HG03095 (cell line): ENCODE measurements around the gene PDCD1LG2.
"Not testable (repeated sequence)": the region's sequence is repeated elsewhere in the genome, so short reads cannot be mapped to it uniquely, and the experiment has no call there.

Experiments
- ATAC-seq: cut with Tn5 transposase; IDR thresholded peaks from one replicate; pipeline ENCODE4 v1.9.1; 2021; ENCODE audit warnings: moderate library complexity; ENCODE audit not compliant: unreplicated experiment

PDCD1LG2 gene

DNA sequence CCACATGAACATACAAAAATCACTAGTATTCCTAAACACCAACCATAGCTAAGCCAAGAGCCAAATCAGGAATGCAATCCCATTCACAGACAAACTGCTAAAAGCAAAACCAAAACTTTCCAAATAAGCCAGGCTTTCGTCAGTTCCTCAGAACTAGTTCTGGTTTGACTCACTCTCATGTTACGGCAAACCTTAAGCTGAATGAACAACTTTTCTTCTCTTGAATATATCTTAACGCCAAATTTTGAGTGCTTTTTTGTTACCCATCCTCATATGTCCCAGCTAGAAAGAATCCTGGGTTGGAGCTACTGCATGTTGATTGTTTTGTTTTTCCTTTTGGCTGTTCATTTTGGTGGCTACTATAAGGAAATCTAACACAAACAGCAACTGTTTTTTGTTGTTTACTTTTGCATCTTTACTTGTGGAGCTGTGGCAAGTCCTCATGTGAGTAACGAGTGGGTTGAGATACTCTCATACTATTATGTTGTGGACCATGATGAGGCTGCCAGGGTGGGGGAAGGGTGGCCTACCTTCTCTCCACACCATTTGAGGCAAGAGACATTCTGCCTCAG is at the start of gene PDCD1LG2:
TSS of gene PDCD1LG2 (plus strand) at position 172 of the 572 bp plus-strand sequence. CDS start 12,016 bp downstream, outside the sequence.
- peak; percentile 77 for ATAC-seq

DNA sequence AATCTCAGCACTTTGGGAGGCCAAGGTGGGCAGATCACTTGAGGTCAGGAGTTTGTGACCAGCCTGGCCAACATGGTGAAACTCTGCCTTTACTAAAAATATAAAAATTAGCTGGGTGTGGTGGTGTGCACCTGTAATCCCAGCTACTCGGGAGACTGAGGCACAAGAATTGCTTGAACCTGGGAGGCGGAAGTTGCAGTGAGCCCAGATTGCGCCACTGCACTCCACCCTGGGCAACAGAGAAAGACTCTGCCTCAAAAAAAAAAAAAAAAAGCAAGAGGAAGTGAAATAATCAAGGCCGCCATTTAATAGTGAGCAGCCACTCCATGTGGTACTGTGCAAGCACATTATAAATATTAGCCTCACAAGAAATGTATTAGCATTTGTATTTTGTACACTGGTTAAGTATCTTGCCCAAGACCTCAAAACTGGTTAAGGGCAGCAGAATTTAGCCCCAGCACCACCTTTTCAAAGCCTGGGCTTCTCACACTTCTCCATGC is 45.5 kb upstream of the PDCD1LG2 start:
- ATAC-seq, result not testable (repeated sequence)

- ATAC-seq, result no peak
These were observed 44.3 kb upstream of the PDCD1LG2 start for GRCh38 chr9:5466005-5466404.

DNA sequence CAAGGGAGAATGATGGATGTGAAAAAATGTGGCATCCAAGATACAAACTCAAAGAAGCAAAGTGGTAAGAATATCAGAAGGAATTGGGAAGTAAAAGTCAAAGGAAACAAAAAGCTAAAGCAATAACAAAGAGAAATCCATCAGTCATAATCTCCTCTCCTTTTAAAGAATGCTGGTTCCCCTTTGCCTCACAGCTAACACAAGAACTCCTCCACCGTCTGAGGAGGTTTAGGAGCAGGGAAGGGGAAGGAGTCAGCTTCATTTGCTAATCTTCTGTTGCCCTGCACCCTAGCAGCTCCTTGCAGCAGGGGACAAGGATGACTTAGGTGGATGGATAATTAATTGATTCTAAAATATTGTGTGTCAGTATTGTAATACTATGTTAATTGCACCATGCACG is 43.6 kb upstream of the PDCD1LG2 start:
- ATAC-seq, result no peak

- no peak for ATAC-seq
These were observed 41.5 kb upstream of the PDCD1LG2 start for GRCh38 chr9:5468850-5469249.

DNA sequence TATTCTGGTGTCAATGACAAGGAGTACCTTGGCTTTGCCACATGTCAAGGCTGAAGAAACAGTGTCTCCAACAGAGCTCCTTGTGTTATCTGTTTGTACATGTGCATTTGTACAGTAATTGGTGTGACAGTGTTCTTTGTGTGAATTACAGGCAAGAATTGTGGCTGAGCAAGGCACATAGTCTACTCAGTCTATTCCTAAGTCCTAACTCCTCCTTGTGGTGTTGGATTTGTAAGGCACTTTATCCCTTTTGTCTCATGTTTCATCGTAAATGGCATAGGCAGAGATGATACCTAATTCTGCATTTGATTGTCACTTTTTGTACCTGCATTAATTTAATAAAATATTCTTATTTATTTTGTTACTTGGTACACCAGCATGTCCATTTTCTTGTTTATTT is 40.2 kb upstream of the PDCD1LG2 start:
- no peak for ATAC-seq

- ATAC-seq, result no peak
These were observed 39.5 kb upstream of the PDCD1LG2 start for GRCh38 chr9:5470816-5471215.

DNA sequence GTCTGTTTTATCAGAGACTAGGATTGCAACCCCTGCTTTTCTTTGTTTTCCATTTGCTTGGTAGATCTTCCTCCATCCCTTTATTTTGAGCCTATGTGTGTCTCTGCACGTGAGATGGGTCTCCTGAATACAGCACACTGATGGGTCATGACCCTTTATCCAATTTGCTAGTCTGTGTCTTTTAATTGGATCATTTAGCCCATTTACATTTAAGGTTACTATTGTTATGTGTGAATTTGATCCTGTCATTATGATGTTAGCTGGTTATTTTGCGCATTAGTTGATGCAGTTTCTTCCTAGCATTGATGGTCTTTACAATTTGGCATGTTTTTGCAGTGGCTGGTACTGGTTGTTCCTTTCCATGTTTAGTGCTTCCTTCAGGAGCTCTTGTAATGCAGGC is 34.7 kb upstream of the PDCD1LG2 start:
- not testable (repeated sequence) for ATAC-seq

DNA sequence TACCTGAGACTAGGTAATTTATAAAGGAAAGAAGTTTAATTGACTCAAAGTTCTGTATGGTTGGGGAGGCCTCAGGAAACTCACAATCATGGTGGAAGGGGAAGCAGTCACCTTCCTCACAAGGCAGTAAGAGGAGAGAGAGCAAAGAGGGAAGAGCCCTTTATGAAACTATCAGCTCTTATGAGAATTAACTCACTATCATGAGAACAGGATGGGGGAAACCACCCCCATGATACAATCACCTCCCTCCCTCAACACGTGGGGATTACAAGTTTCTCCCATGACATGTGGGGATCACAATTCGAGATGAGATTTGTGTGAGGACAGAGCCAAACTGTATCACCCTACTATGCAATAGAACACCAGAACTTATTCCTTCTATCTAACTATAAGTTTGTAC is 32.1 kb upstream of the PDCD1LG2 start:
- ATAC-seq, result no peak

DNA sequence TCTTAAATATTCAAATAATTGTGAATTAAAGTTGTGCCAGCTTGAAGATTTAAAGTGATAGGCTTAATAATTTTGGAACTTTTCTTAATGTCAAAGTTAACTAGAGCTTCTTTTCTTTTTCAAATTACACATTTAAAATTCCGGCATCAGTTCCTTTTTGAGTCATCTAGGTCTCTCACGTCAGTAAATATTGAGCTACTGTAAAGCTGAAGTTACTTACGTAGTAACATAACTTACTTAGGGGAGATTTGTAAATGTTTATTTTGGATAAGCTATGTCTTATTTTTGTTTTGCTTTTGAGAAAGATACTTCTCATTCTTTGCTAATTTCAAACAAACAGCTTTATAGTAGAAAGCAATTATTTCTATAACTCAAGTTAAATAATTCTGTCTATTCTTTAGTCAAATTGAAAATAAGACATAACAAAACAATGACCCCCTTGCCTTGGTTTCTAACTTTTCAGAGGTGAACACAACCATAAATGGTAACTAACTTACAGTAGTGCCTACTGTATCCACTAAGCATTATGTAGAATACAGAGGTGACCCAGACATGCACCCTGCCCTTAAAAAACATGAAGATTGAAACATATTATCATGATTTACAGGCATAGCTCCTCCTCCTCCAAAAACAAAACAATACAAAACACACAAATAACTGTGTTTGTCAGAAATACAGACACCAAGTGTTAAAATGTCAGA is 30.2 kb upstream of the PDCD1LG2 start:
- ATAC-seq, result peak; percentile 54

- ATAC-seq, result no peak
These were observed 29.4 kb upstream of the PDCD1LG2 start for GRCh38 chr9:5480919-5481318.

- no peak for ATAC-seq
These were observed 28.9 kb upstream of the PDCD1LG2 start for GRCh38 chr9:5481322-5482040.

- ATAC-seq, result no peak
These were observed 28.1 kb upstream of the PDCD1LG2 start for GRCh38 chr9:5482194-5482593.

DNA sequence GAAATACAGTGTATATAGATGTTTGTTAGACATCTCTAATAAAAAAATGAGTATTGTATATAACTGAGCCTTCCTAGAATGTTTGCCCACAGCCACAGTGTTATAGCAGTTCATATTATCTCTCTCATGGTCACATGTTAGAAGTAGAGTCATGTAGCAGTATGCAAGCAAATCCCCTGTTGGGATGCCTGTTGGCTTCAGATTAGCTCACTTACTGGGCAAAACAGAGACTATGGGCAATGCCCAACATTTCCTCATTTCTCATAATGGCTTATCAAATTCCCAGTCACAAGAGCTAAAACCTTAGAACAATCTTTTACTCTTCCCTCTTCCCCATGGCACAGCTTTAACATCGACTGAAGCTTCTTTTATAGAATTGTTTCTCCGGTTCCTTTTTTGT is 27.0 kb upstream of the PDCD1LG2 start:
- ATAC-seq, result no peak

GRCh38 chr9:5485378-5486085 is 24.8 kb upstream of the PDCD1LG2 start:
- no peak for ATAC-seq

DNA sequence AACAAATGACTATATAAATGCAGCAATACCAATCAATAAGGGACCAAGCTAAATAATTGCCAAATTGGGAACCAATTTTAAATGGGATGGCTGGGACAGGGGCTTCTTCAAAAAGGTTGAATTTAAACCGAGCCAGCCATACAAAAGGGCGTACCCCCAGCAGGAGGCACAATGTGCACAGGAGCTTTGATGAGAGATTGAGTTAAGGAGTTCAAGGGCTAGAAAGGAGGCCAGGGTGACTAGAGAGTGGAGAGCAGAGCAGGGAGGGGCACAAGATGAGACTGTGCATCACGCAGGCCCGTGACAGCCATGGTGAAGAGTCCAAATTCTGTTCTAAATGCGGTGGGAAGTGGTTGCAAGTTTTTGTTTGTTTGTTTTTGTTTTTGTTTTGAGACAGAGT is 23.3 kb upstream of the PDCD1LG2 start:
- no peak for ATAC-seq

- ATAC-seq, result no peak
These were observed 21.9 kb upstream of the PDCD1LG2 start for GRCh38 chr9:5488221-5489008.

DNA sequence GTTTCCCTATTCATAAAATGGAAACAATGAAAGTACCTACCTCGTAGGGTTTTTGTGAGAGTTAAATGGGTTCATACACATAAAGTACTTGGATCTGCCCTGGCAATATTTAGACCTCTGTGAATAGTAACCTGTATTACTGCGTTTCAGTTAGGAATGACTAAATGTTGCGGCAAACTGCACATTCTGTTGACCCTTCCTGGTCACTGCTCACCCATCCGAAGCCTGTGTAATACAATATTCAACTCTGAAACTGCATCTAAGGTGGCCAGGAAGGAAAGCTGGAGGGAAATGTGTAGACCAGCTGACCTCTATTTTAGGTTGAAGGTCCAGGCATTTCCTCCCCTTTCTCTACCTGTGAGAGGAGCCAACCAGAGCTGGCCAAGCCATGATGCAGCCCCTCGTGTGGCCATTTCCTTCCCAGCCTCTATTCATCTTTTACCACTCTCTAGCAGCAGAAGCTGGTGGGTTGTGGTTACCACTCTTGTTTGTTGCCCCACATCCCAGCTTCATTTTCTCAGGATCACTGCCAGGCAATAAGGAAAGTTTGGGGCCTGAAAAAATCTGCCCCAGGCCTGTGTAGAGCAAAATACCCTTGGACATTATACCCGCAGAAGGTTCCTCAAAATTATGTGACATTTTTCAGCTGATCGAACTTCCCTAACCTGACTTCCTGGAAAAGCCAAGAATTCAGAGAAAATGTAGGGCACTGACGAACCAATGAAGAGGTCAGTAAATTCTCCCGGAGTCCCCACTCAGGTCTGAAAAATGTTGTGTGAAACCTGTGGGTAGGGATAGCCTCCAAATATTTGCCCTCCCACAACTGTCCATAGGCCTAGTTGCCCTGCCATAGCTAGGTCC is 20.5 kb upstream of the PDCD1LG2 start:
- no peak for ATAC-seq

DNA sequence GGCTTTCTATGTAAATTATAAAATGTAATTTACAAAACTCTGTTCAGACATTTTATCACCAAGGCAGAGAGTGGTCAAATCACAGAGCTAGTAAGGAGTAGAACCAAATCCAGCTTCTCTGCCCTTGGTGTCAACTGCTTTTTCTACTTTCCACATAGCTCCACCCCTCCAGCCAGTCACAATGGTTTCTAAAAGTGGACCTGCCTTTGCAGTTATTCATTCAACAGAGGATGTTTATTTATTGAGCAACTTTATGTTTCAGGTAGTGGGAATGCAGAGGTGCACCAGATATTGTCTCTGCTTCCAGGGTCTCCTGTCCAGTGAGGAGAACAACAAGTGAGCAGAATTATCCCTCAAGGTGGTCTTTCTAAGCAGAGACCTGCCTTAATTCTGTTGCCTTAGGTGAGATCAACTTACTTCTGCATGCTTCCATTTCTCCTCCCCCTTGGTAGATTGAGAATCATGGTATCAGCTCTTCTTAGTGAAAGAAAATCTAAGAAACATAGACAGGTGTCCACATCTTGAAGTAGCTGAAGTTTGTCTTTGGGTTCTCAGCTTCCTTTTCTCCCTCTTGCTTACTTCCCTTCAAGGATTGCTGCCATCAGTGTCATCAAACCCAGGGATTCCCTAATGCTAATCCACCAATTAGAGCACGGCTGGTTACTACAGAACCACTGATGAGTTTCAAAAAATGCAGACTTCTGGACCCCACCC is 17.2 kb upstream of the PDCD1LG2 start:
- peak; percentile 22 for ATAC-seq
